ENCODE results near the gene C11orf16. TPM values are rescaled to one million over a fixed set of nuclear protein-coding genes. Genes with fewer than 3 reads are reported as not detected.

The C11orf16 gene
- total and polyA plus RNA-seq, 9 of the 15 experiments (the other 6 are each of a cell fraction or from before 2014, with no cell fraction given), result not detected

DNA sequence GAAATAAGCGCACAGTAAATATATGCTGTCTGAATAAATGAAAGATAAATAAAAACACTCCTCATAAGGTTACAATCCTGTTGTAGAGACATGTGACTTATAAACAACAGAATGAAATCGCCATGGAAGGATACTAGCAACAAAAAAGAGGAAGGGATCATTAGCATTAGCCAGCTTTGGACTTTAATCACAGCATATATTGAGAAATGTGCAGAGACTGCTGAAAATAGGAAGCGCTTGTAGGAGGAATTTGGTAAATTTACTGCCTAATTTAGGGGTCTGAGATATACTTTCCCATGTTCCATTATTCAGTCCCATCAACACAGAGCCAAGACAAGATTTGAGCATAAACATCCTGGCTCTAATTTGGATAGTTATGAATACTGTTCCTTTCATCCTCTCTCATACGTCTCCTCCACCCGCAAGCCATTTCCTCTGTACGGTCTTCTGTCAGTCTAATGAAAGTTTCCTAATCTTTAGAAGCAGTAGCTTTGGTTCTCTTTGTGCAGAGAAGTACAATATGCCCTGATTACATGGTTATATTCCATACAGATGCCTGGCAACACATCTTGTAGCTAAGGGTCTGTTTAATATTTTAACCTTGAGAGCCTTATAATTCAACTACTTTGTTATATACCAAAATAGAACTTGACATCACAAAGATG, 58.9 kb downstream of the C11orf16 start:
- TF ChIP-seq ZNF224 (CRISPR knock-in tag; IDR thresholded peaks at IDR 0.05) (no peak), HES1 (IDR thresholded peaks at IDR 0.05; ENCODE audit: low read depth) (no peak), ZNF444 (CRISPR knock-in tag; IDR thresholded peaks at IDR 0.05) (no peak), ZFP91 (CRISPR knock-in tag; IDR thresholded peaks at IDR 0.05) (no peak), PURB (CRISPR knock-in tag; IDR thresholded peaks at IDR 0.05; ENCODE audit: low read depth) (no peak), SFPQ (IDR thresholded peaks at IDR 0.05; ENCODE audit: low read depth, low read length) (no peak), GTF2A2 (tag; IDR thresholded peaks at IDR 0.05) (no peak), RFX7 (CRISPR knock-in tag; IDR thresholded peaks at IDR 0.05) (no peak), ARID3A (IDR thresholded peaks at IDR 0.05; ENCODE audit: borderline replicate concordance, low read depth, low read length) (no peak)
- TF ChIP-seq, protein P1, sequence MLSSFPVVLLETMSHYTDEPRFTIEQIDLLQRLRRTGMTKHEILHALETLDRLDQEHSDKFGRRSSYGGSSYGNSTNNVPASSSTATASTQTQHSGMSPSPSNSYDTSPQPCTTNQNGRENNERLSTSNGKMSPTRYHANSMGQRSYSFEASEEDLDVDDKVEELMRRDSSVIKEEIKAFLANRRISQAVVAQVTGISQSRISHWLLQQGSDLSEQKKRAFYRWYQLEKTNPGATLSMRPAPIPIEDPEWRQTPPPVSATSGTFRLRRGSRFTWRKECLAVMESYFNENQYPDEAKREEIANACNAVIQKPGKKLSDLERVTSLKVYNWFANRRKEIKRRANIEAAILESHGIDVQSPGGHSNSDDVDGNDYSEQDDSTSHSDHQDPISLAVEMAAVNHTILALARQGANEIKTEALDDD (IDR thresholded peaks at IDR 0.05), result no peak
- in situ Hi-C loops (cut with MboI) (no loop called here), intact Hi-C loops (cut with micrococcal nuclease) (no loop called here)
- Histone ChIP-seq H4K20me1 (replicated peaks; ENCODE audit: control insufficient read depth, insufficient read depth, low read length) (no peaks in the 10 kb centered on the region), H3K4me2 (ENCODE audit: insufficient read depth, low read length) (no peak overlapping the region), H3K36me3 (ENCODE audit: control insufficient read depth, insufficient read depth, low read length) (no peaks in the 10 kb centered on the region), H3K9me3 (replicated peaks; ENCODE audit: control insufficient read depth, insufficient read depth, low read depth, low read length) (no peaks in the 10 kb centered on the region), H3K27me3 (ENCODE audit: control insufficient read depth in 2 of 2, insufficient read depth in 2 of 2, low read length in 2 of 2) (peaks cover 17 to 29% of the 10 kb centered on the region in 2 experiments; a peak in 4 of 5 replicates), H3K79me2 (ENCODE audit: control insufficient read depth, insufficient read depth, low read length) (no peaks in the 10 kb centered on the region), H3K9ac (ENCODE audit: insufficient read depth in 1 of 2, low read depth in 2 of 2, low read length in 2 of 2) (no peak overlapping the region), H2AFZ (ENCODE audit: low read depth, low read length) (no peak overlapping the region), H3K9me1 (ENCODE audit: control insufficient read depth, insufficient read depth, low read length) (no peaks in the 10 kb centered on the region), H3K4me3 (no peak overlapping the region), H3K4me1 (replicated peaks in 1 of 2; ENCODE audit: control insufficient read depth in 2 of 2, insufficient read depth in 2 of 2, low read length in 2 of 2) (peaks cover 0 to 8% of the 10 kb centered on the region in 2 experiments; a peak in 1 of 5 replicates), H3K27ac (ENCODE audit: extremely low read depth, low read depth, low read length) (no peak overlapping the region)
- under 1% methylated on average over 6 of the region's 6 CpGs for WGBS (ENCODE audit: insufficient coverage, low coverage, missing lambda C conversion rate)
- DNase-seq (ENCODE audit: extremely low read depth in 1 of 4, low spot score in 3 of 4), result no peak
- no peak for ATAC-seq
- CTCF ChIA-PET (ENCODE audit: low intra/inter-chr PET ratio), result no interaction called here
- BruUV-seq (replicated peaks), result no TSS peak
- POLR2A ChIA-PET, result interaction anchor here (1.4 kb wide), 1 partner anchor 9 kb away, joined by 3 read pairs; no protein-coding TSS in a partner anchor
- FAIRE-seq, result no peak

All from K562 (cell line).